GM04503 (cell line): ENCODE results near the gene SLC6A9.
A peak's percentile ranks its signal among the peaks of the same experiment; 100 is the strongest.

Experiments
- DNase-seq: peaks from one replicate; pipeline ENCODE4 v3.0.0-alpha.2; 2012; ENCODE audit warnings: low read depth

SLC6A9 gene

GRCh38 chr1:43983253-43983899 lies 47.9 kb downstream of the SLC6A9 start:
- DNase-seq, result no peak

GRCh38 chr1:43982808-43983207 lies 48.5 kb downstream of the SLC6A9 start:
- DNase-seq, result no peak

- no peak for DNase-seq
Measured at GRCh38 chr1:43982241-43982640, 49.0 kb downstream of the SLC6A9 start.

GRCh38 chr1:43981636-43982035 lies 49.6 kb downstream of the SLC6A9 start:
- DNase-seq, result no peak

GRCh38 chr1:43981135-43981491 lies 50.1 kb downstream of the SLC6A9 start:
- DNase-seq, result no peak

- DNase-seq, result no peak
Measured at GRCh38 chr1:43980255-43981134, 50.8 kb downstream of the SLC6A9 start.

- no peak for DNase-seq
Measured at GRCh38 chr1:43979528-43980254, 51.6 kb downstream of the SLC6A9 start.

- DNase-seq, result no peak
Measured at GRCh38 chr1:43979261-43979527, 52.1 kb downstream of the SLC6A9 start.

GRCh38 chr1:43978551-43979260 lies 52.6 kb downstream of the SLC6A9 start, which contains the start of gene B4GALT2:
TSS of gene B4GALT2 (plus strand) at chr1:43979210. CDS start at chr1:43981161, 1,951 bp downstream.
- DNase-seq, result no peak

- no peak for DNase-seq
Measured at GRCh38 chr1:43978264-43978550, 53.1 kb downstream of the SLC6A9 start.

GRCh38 chr1:43977376-43978263 lies 53.6 kb downstream of the SLC6A9 start:
- DNase-seq, result no peak

GRCh38 chr1:43976890-43977289 lies 54.4 kb downstream of the SLC6A9 start:
- DNase-seq, result no peak

GRCh38 chr1:43976045-43976444 lies 55.2 kb downstream of the SLC6A9 start:
- DNase-seq, result no peak

- no peak for DNase-seq
Measured at GRCh38 chr1:43975249-43975961, 55.9 kb downstream of the SLC6A9 start.

GRCh38 chr1:43974443-43975248 lies 56.6 kb downstream of the SLC6A9 start, which contains the start of gene ATP6V0B:
TSS of gene ATP6V0B (plus strand) at chr1:43974960. CDS start at chr1:43975041, 81 bp downstream.
- peak; percentile 61 for DNase-seq

- DNase-seq, result no peak
Measured at GRCh38 chr1:43973981-43974442, 57.2 kb downstream of the SLC6A9 start.

GRCh38 chr1:43971336-43971980 lies 59.8 kb downstream of the SLC6A9 start:
- DNase-seq, result no peak

GRCh38 chr1:43970911-43971310 lies 60.4 kb downstream of the SLC6A9 start:
- no peak for DNase-seq

- DNase-seq, result no peak
Measured at GRCh38 chr1:43970502-43970901, 60.8 kb downstream of the SLC6A9 start.
